Prostate gland (tissue), 2 donors: ENCODE measurements around the gene KCNK15.

Experiments used
- POLR2AphosphoS5 ChIP-seq: sonication (generic); formaldehyde crosslinking; IDR thresholded peaks from one replicate; pipeline ENCODE4 v1.6.1; 2017; ENCODE audit warnings: antibody characterized with exemption
- TF ChIP-seq, protein P1 (sequence below), 4 experiments: fragments of 200-600 bp in 2 of 4; fragments of 450-650 bp in 2 of 4; sonication (generic) in 2 of 4; IDR thresholded peaks; 1 replicate in 3 of 4; 2 replicates in 1 of 4; pipeline ENCODE4 v1.5.1; 2016 to 2019; ENCODE audit warnings: antibody characterized with exemption in 4 of 4, mild to moderate bottlenecking in 2 of 4, moderate library complexity in 2 of 4

DNA sequence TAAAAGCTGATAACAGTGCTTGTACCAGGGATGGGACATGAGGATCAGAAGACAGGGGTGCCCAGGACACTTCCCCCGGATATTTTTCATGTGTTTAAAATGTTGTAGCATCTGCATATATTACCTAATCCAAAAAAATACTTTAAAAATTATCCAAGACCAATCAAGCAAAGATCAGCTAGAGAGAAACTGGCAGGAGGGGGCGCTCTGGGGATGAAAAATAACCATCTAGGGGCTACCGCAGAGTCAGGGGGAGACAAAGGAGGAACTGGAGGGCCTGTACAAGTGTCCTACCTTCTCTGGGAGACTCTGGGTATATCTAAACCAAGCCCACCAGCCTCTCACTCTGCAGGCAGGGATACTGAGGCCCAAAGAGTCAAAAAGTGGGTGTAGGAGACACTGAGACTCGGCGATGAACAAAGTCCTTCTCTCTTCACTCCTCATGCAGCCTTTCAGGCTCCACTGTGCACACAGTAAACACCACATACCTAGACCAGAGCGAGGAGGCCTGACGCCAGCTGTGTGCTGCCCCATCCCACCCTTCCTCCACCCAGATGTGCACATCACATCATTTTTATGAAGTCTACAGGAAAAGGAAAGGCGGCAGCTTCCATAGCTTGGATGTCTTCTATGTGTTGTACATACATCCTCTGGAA lies 54.9 kb downstream of the KCNK15 start:
- TF ChIP-seq, protein P1, sequence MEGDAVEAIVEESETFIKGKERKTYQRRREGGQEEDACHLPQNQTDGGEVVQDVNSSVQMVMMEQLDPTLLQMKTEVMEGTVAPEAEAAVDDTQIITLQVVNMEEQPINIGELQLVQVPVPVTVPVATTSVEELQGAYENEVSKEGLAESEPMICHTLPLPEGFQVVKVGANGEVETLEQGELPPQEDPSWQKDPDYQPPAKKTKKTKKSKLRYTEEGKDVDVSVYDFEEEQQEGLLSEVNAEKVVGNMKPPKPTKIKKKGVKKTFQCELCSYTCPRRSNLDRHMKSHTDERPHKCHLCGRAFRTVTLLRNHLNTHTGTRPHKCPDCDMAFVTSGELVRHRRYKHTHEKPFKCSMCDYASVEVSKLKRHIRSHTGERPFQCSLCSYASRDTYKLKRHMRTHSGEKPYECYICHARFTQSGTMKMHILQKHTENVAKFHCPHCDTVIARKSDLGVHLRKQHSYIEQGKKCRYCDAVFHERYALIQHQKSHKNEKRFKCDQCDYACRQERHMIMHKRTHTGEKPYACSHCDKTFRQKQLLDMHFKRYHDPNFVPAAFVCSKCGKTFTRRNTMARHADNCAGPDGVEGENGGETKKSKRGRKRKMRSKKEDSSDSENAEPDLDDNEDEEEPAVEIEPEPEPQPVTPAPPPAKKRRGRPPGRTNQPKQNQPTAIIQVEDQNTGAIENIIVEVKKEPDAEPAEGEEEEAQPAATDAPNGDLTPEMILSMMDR (IDR thresholded peaks at IDR 0.05): no peak
- no peak for TF ChIP-seq POLR2AphosphoS5
